ENCODE measurements around the gene JARID2.

DNA sequence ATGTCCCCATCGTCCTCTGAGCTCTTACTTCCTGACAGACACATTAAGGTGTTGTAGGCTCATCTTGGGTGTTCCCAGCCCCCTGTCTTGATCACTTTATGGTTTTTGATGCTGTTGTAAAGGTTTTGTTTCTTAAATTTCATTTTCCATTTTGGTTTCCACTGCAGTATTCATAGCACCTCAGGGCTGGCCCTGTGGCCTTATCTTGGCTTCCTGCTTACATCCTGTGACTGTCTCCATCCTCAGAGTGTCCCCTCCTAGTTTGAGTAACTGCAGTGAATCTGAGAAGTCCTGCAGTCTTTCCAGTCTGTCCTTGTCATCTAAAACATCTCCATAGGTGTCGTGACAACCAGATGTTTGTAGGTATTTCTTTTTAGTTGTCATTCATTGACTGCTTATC, 50.9 kb downstream of the JARID2 start:
- no peak for TF ChIP-seq POLR2A (IDR thresholded peaks at IDR 0.05)
- TF ChIP-seq, protein P1, sequence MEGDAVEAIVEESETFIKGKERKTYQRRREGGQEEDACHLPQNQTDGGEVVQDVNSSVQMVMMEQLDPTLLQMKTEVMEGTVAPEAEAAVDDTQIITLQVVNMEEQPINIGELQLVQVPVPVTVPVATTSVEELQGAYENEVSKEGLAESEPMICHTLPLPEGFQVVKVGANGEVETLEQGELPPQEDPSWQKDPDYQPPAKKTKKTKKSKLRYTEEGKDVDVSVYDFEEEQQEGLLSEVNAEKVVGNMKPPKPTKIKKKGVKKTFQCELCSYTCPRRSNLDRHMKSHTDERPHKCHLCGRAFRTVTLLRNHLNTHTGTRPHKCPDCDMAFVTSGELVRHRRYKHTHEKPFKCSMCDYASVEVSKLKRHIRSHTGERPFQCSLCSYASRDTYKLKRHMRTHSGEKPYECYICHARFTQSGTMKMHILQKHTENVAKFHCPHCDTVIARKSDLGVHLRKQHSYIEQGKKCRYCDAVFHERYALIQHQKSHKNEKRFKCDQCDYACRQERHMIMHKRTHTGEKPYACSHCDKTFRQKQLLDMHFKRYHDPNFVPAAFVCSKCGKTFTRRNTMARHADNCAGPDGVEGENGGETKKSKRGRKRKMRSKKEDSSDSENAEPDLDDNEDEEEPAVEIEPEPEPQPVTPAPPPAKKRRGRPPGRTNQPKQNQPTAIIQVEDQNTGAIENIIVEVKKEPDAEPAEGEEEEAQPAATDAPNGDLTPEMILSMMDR (IDR thresholded peaks at IDR 0.05) = no peak

Data from Peyer's patch (tissue), 4 donors.